Limb (tissue), 2 donors: ENCODE results near the gene GAL.

ENCODE experiments used
- DNase-seq, 2 donors: peaks; one replicate each; pipeline ENCODE4 v3.0.0-alpha.2; 2016; ENCODE audit errors: extremely low spot score in 2 of 2

The GAL gene

DNA sequence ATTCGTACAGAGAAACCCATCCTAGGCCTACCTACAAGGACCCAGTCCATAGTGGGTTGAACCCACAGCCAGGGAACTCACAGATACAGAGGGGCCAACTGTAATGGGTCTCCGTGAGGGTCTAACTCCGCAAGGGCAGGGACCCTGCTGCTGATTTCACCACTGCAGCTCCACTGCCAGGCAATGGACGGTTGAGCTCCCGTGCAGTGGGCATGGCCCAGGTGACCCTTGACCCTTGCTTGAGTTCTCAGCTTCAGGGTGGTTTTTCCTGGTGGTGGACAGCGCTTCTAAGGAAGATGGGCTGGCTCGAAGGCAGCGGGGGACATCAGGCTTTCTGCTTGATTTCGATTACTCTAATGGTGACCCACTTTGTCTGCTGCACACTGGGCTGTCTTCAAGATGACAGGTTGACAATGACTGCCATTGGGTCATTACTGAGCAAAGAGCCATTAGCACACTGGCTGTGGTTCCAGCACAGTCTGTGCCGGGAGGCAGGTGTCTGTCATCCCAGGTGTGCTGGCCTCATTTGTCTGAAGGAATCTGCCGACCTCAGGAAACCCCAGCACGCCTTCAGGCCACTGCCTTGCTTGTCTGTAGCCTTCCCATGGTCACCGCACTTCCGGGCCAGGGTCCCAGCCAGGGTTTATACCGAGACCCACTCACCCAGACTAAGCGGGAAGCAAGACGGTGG, 3.7 kb upstream of the GAL start:
- DNase-seq = no peak

GRCh38 chr11:68682531-68682961, 1.8 kb upstream of the GAL start:
- DNase-seq = no peak

GRCh38 chr11:68683121-68683520, 1.2 kb upstream of the GAL start:
- no peak for DNase-seq

GRCh38 chr11:68683536-68684384, 584 bp upstream of the GAL start:
- no peak for DNase-seq

DNA sequence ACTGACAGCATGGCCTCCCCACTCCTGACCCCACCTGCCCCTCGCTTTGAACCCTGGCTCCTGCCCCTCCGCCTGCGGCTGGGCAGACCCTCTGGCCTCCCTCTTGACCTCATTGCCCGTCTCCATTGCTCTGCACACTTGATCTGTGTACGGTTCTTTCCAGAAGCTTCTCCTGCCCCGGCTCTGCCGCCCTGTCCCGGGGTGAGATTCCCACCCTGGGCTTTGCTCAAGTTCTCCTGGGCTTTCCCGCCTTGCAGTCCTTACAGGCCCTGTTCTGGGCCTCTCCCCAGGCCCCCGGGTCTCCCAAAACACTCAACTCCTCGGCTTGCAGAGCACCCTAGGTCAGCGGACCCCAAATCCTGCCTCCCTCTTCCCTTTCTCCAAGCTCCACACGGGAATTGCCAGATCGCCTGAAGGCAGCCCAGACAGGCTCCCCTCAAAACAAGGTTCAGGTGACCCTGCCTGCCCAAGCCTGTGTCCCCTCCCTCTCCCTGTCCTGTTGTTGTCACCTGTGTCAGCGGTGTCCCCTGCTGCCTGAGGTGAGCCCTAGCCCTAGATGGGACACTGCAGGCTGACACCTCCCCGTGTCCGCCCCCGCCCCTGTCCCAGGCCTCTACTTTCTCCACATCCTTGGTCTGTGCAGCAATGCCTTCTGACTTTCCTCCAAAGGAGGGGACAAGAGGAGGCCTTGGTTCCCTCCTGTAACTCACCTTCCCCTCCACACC, 1.5 kb downstream of the GAL start:
- no peak for DNase-seq

GRCh38 chr11:68686486-68686885, 2.1 kb downstream of the GAL start:
- DNase-seq = no peak

GRCh38 chr11:68687311-68687710, 3.0 kb downstream of the GAL start:
- DNase-seq = no peak

- no peak for DNase-seq
These were observed 3.6 kb downstream of the GAL start for GRCh38 chr11:68687986-68688385.

GRCh38 chr11:68688881-68689280, 4.5 kb downstream of the GAL start:
- no peak for DNase-seq

- no peak for DNase-seq
These were observed 5.6 kb downstream of the GAL start for GRCh38 chr11:68689737-68690625.

DNA sequence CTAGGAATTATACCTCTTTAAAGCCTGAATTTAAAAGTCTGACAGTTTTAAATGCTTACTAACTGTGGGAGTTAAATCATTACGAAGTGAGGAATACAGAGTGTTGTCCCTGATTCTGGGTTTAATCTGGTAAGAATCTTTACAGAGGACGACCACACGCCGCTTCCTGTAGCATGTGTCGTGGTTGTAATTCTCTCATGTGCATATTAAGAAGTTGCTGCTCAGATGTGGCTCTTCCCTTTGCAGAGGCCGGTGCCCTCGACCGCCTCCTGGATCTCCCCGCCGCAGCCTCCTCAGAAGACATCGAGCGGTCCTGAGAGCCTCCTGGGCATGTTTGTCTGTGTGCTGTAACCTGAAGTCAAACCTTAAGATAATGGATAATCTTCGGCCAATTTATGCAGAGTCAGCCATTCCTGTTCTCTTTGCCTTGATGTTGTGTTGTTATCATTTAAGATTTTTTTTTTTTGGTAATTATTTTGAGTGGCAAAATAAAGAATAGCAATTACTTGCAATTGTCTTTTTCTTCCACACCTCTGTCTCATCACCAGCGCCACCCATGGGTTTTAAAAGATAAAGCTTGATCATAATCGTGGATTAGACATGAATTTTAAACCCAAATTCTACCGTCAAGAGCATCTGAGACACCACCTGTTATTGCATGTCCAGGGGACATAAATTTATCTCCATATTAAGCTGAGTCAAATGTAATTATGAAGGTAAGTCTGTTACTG, 6.5 kb downstream of the GAL start:
- no peak for DNase-seq

DNA sequence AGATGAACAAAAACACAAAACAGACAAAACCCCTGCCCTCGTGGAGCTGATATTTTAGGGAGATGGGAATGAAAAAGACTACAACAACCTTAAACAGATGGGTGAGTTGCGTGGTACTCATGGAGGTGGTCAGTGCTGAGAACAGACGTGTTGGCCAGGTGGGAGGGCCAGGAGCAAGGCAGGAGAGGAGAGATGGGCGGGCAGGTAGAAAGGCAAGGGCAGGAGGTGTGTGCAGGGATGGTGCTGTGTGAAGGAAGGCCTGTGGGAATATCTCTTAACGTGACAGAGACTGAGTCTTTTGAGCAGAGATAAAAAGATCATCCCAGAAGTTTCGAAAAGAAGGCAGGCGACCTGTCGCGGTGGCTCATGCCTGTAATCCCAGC, 7.0 kb downstream of the GAL start:
- DNase-seq = no peak

- no peak for DNase-seq
These were observed 7.8 kb downstream of the GAL start for GRCh38 chr11:68692115-68692514.

- no peak for DNase-seq
These were observed 8.6 kb downstream of the GAL start for GRCh38 chr11:68692871-68693483.

GRCh38 chr11:68693484-68693882, 9.1 kb downstream of the GAL start:
- DNase-seq = no peak

- no peak for DNase-seq
These were observed 10.3 kb downstream of the GAL start for GRCh38 chr11:68694431-68695297.

GRCh38 chr11:68695531-68695930, 11.2 kb downstream of the GAL start:
- no peak for DNase-seq

GRCh38 chr11:68698993-68699392, 14.6 kb downstream of the GAL start:
- no peak for DNase-seq

- no peak for DNase-seq
These were observed 20.5 kb downstream of the GAL start for GRCh38 chr11:68704887-68705286.
